HG02973 (cell line): Measurements from ENCODE around the gene NFATC4.
"Not testable (repeated sequence)": the region's sequence is repeated elsewhere in the genome, so short reads cannot be mapped to it uniquely, and the experiment has no call there.

ENCODE experiments used
- ATAC-seq: cut with Tn5 transposase; IDR thresholded peaks from one replicate; pipeline ENCODE4 v1.9.1; 2021; ENCODE audit warnings: moderate library complexity; ENCODE audit not compliant: unreplicated experiment

The NFATC4 gene

GRCh38 chr14:24387579-24387978 lies 19.6 kb downstream of the NFATC4 start:
- not testable (repeated sequence) for ATAC-seq

- no peak for ATAC-seq
Measured at GRCh38 chr14:24388474-24389179, 20.6 kb downstream of the NFATC4 start.

- no peak for ATAC-seq
Measured at GRCh38 chr14:24389226-24389848, 21.4 kb downstream of the NFATC4 start.

- ATAC-seq = no peak
Measured at GRCh38 chr14:24390701-24391468, 22.9 kb downstream of the NFATC4 start.

- ATAC-seq = no peak
Measured at GRCh38 chr14:24392325-24393091, 24.5 kb downstream of the NFATC4 start.

- ATAC-seq = no peak
Measured at GRCh38 chr14:24394275-24394674, 26.3 kb downstream of the NFATC4 start.

GRCh38 chr14:24395609-24396582 lies 27.9 kb downstream of the NFATC4 start:
- no peak for ATAC-seq

- no peak for ATAC-seq
Measured at GRCh38 chr14:24397639-24398292, 29.8 kb downstream of the NFATC4 start.

GRCh38 chr14:24398293-24398652 lies 30.3 kb downstream of the NFATC4 start:
- no peak for ATAC-seq

GRCh38 chr14:24398653-24399446 lies 30.9 kb downstream of the NFATC4 start, which contains the start of gene NYNRIN:
TSS of gene NYNRIN (plus strand) at chr14:24399003. CDS start at chr14:24399247, 244 bp downstream.
- ATAC-seq = no peak

- no peak for ATAC-seq
Measured at GRCh38 chr14:24399447-24399822, 31.5 kb downstream of the NFATC4 start.

GRCh38 chr14:24399999-24400718 lies 32.2 kb downstream of the NFATC4 start:
- ATAC-seq = no peak

GRCh38 chr14:24401810-24402702 lies 34.1 kb downstream of the NFATC4 start:
- no peak for ATAC-seq

GRCh38 chr14:24403294-24403998 lies 35.5 kb downstream of the NFATC4 start:
- no peak for ATAC-seq

- ATAC-seq = no peak
Measured at GRCh38 chr14:24404814-24405213, 36.8 kb downstream of the NFATC4 start.

- no peak for ATAC-seq
Measured at GRCh38 chr14:24406416-24406815, 38.4 kb downstream of the NFATC4 start.
